Measurements from ENCODE around the gene KCTD17.
A peak's percentile ranks its signal among the peaks of the same experiment; 100 is the strongest.

The KCTD17 gene

GRCh38 chr22:37051391-37052385, at the start of gene KCTD17:
Gene KCTD17, plus strand, starts transcription at chr22:37051742. Its CDS starts 19 bp downstream, at chr22:37051761.
- DNase-seq (ENCODE audit: low read depth): peak; percentile 71

GRCh38 chr22:37001826-37002225, 49.7 kb upstream of the KCTD17 start:
- no peak for DNase-seq (ENCODE audit: low read depth)

- DNase-seq (ENCODE audit: low read depth): no peak
Measured at GRCh38 chr22:37002633-37003032, 48.9 kb upstream of the KCTD17 start.

- DNase-seq (ENCODE audit: low read depth): no peak
Measured at GRCh38 chr22:37007651-37008050, 43.9 kb upstream of the KCTD17 start.

GRCh38 chr22:37008365-37008764, 43.2 kb upstream of the KCTD17 start:
- no peak for DNase-seq (ENCODE audit: low read depth)

- DNase-seq (ENCODE audit: low read depth): no peak
Measured at GRCh38 chr22:37009490-37009889, 42.1 kb upstream of the KCTD17 start.

- no peak for DNase-seq (ENCODE audit: low read depth)
Measured at GRCh38 chr22:37010174-37010573, 41.4 kb upstream of the KCTD17 start.

GRCh38 chr22:37010976-37011375, 40.6 kb upstream of the KCTD17 start:
- no peak for DNase-seq (ENCODE audit: low read depth)

GRCh38 chr22:37011472-37011871, 40.1 kb upstream of the KCTD17 start:
- no peak for DNase-seq (ENCODE audit: low read depth)

GRCh38 chr22:37012262-37012904, 39.2 kb upstream of the KCTD17 start:
- DNase-seq (ENCODE audit: low read depth): no peak

- no peak for DNase-seq (ENCODE audit: low read depth)
Measured at GRCh38 chr22:37012956-37013355, 38.6 kb upstream of the KCTD17 start.

- no peak for DNase-seq (ENCODE audit: low read depth)
Measured at GRCh38 chr22:37014415-37014806, 37.1 kb upstream of the KCTD17 start.

GRCh38 chr22:37014835-37015586, 36.5 kb upstream of the KCTD17 start:
- no peak for DNase-seq (ENCODE audit: low read depth)

GRCh38 chr22:37015587-37015878, 36.0 kb upstream of the KCTD17 start:
- no peak for DNase-seq (ENCODE audit: low read depth)

GRCh38 chr22:37016134-37016910, 35.2 kb upstream of the KCTD17 start:
- no peak for DNase-seq (ENCODE audit: low read depth)

GRCh38 chr22:37017356-37017755, 34.2 kb upstream of the KCTD17 start:
- no peak for DNase-seq (ENCODE audit: low read depth)

GRCh38 chr22:37018086-37018814, 33.3 kb upstream of the KCTD17 start:
- DNase-seq (ENCODE audit: low read depth): no peak

- DNase-seq (ENCODE audit: low read depth): no peak
Measured at GRCh38 chr22:37018815-37019308, 32.7 kb upstream of the KCTD17 start.

GRCh38 chr22:37019309-37020191, 32.0 kb upstream of the KCTD17 start, which contains the start of the genes MPST and TST:
Gene MPST, plus strand, starts transcription at chr22:37019742. Its CDS starts 95 bp downstream, at chr22:37019837.
Gene TST, minus strand, starts transcription at chr22:37019447. Its CDS starts 715 bp downstream, at chr22:37018732.
- DNase-seq (ENCODE audit: low read depth): peak; percentile 24

GRCh38 chr22:37020192-37020479, 31.4 kb upstream of the KCTD17 start:
- no peak for DNase-seq (ENCODE audit: low read depth)

All from stimulated activated CD8-positive, alpha-beta memory T cell treated with anti-CD3 and anti-CD28 coated beads, Interleukin-12 subunit alpha, Interleukin-12 subunit beta, amount 100 ng/mL, for 4 hours (primary cell).